ENCODE measurements around the gene SHH. TPM values are rescaled to one million over a fixed set of nuclear protein-coding genes. Genes with fewer than 3 reads are reported as not detected.

The SHH gene
- total RNA-seq, 1 donor from 2014 or later = 28.3 TPM

GRCh38 chr7:155805826-155806095, 6.5 kb downstream of the SHH start:
- Mint-ChIP-seq H3K9me3 (no peaks in the 10 kb centered on the region), H3K4me3 (no peak overlapping the region), H3K4me1 (ENCODE audit: unreplicated experiment) (peaks cover 2% of the 10 kb centered on the region), H3K27ac (no peak overlapping the region), H3K36me3 (no peaks in the 10 kb centered on the region), H3K27me3 (peaks cover 70% of the 10 kb centered on the region)
- DNase-seq (ENCODE audit: extremely low spot score, unreplicated experiment) = no peak
- TF ChIP-seq, protein P1, sequence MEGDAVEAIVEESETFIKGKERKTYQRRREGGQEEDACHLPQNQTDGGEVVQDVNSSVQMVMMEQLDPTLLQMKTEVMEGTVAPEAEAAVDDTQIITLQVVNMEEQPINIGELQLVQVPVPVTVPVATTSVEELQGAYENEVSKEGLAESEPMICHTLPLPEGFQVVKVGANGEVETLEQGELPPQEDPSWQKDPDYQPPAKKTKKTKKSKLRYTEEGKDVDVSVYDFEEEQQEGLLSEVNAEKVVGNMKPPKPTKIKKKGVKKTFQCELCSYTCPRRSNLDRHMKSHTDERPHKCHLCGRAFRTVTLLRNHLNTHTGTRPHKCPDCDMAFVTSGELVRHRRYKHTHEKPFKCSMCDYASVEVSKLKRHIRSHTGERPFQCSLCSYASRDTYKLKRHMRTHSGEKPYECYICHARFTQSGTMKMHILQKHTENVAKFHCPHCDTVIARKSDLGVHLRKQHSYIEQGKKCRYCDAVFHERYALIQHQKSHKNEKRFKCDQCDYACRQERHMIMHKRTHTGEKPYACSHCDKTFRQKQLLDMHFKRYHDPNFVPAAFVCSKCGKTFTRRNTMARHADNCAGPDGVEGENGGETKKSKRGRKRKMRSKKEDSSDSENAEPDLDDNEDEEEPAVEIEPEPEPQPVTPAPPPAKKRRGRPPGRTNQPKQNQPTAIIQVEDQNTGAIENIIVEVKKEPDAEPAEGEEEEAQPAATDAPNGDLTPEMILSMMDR (conservative IDR thresholded peaks at IDR 0.05) = no peak

DNA sequence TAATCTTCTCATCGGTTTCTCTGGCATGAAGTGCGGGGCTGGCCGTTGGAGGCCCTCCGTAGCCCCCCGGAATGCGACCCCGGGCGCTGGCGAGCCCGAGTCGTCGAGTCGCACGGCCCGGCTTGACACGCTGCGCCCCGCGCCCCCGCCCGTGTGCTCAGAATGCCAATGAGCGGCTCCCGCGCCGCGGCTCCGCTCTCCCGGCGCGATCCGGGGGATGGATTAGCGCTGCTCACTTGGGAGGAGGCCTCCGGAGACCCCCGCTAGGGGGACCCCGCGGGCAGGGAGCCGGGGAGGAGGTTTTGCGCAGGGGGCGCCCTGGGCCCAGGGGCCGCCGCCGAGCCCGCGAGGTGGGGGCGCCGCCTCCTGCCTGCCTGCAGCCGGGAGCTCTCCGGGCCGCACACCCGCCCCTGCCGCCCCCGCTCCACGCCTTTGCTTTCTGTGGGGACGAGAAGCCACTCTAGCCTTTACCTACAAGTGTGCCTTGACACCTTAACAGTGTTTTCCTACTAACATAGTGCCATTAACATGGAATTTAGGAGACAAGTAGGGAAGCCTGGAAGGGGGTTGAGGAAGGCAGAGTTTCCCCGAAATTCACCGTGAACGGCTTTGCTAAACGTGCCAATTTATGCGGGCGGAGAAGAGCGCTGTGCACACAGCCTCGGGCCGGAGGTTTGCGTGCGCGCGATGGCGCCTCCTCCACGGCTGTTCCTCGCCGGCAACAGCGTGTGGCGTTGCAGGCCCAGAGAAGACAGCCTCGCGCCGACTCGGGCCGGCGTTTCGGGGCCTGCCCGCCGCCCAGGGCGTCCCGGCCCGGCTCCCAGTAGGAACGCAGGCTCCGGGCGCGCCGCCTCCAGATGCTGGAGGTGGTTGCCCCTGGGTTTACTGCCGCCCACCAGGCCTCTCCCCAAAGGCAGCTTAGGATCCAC, 7.1 kb downstream of the SHH start:
- H3K4me3 Mint-ChIP-seq = peak overlapping the region; percentile 80
- H3K36me3 Mint-ChIP-seq = no peaks in the 10 kb centered on the region
- peaks cover 71% of the 10 kb centered on the region for H3K27me3 Mint-ChIP-seq
- TF ChIP-seq, protein P1 (conservative IDR thresholded peaks at IDR 0.05) = peak; percentile 86
- no peaks in the 10 kb centered on the region for H3K4me1 Mint-ChIP-seq (ENCODE audit: unreplicated experiment)
- H3K9me3 Mint-ChIP-seq = no peaks in the 10 kb centered on the region
- no peak for DNase-seq (ENCODE audit: extremely low spot score, unreplicated experiment)
- H3K27ac Mint-ChIP-seq = no peak overlapping the region

GRCh38 chr7:155804431-155804831, 7.8 kb downstream of the SHH start:
- Mint-ChIP-seq H3K27me3 (peaks cover 76% of the 10 kb centered on the region), H3K4me3 (peak overlapping the region; percentile 77), H3K4me1 (ENCODE audit: unreplicated experiment) (no peaks in the 10 kb centered on the region), H3K36me3 (no peaks in the 10 kb centered on the region), H3K27ac (no peak overlapping the region), H3K9me3 (no peaks in the 10 kb centered on the region)
- no peak for DNase-seq (ENCODE audit: extremely low spot score, unreplicated experiment)
- TF ChIP-seq, protein P1 (conservative IDR thresholded peaks at IDR 0.05) = no peak

GRCh38 chr7:155803418-155804376, 8.6 kb downstream of the SHH start:
- Mint-ChIP-seq H3K9me3 (no peaks in the 10 kb centered on the region), H3K4me3 (peak overlapping the region; percentile 87), H3K27me3 (peaks cover 76% of the 10 kb centered on the region), H3K27ac (no peak overlapping the region), H3K36me3 (no peaks in the 10 kb centered on the region), H3K4me1 (ENCODE audit: unreplicated experiment) (no peaks in the 10 kb centered on the region)
- DNase-seq (ENCODE audit: extremely low spot score, unreplicated experiment) = no peak
- TF ChIP-seq, protein P1 (conservative IDR thresholded peaks at IDR 0.05) = no peak

- Mint-ChIP-seq H3K9me3 (no peaks in the 10 kb centered on the region), H3K4me3 (no peak overlapping the region), H3K4me1 (ENCODE audit: unreplicated experiment) (no peaks in the 10 kb centered on the region), H3K27me3 (peaks cover 79% of the 10 kb centered on the region), H3K27ac (no peak overlapping the region), H3K36me3 (no peaks in the 10 kb centered on the region)
- TF ChIP-seq, protein P1 (conservative IDR thresholded peaks at IDR 0.05) = no peak
- no peak for DNase-seq (ENCODE audit: extremely low spot score, unreplicated experiment)
These were observed 9.3 kb downstream of the SHH start for GRCh38 chr7:155802906-155803417.

All from type B pancreatic cell (in vitro differentiated cells).